Liver (tissue), 9 donors: Measurements from ENCODE around the gene APOA5. TPM values are rescaled to one million over a fixed set of nuclear protein-coding genes. Genes with fewer than 3 reads are reported as not detected.

ENCODE experiments used
- DNase-seq: peaks from one replicate; pipeline ENCODE4 v3.0.0-alpha.2; 2017; ENCODE audit warnings: low spot score
- H3K27ac ChIP-seq, 2 donors: one replicate each; pipeline ENCODE4 v1.7.0; 2013; ENCODE audit warnings: inconsistent platforms in 2 of 2, low read length in 2 of 2, control low read depth in 1 of 2, low read depth in 1 of 2, mild to moderate bottlenecking in 1 of 2
- H3K27me3 ChIP-seq, 4 donors: one replicate each; pipeline versions ENCODE4 v1.6.1 to v1.7.0; 2013; ENCODE audit warnings: low read length in 3 of 4, inconsistent platforms in 1 of 4, mild to moderate bottlenecking in 1 of 4, moderate library complexity in 1 of 4; ENCODE audit not compliant: control insufficient read depth in 4 of 4, insufficient read depth in 4 of 4
- H3K36me3 ChIP-seq, 4 donors: one replicate each; pipeline versions ENCODE4 v1.6.1 to v1.7.0; 2013; ENCODE audit warnings: low read length in 3 of 4, mild to moderate bottlenecking in 3 of 4, low read depth in 1 of 4, moderate library complexity in 1 of 4; ENCODE audit not compliant: control insufficient read depth in 4 of 4, insufficient read depth in 3 of 4
- H3K4me1 ChIP-seq, 4 donors: one replicate each; pipeline versions ENCODE4 v1.6.1 to v1.7.0; 2013; ENCODE audit warnings: low read length in 3 of 4, mild to moderate bottlenecking in 3 of 4, moderate library complexity in 1 of 4; ENCODE audit not compliant: control insufficient read depth in 4 of 4, insufficient read depth in 4 of 4
- H3K4me3 ChIP-seq, 3 donors: one replicate each; pipeline versions ENCODE4 v1.6.1 to v1.7.0; 2013; ENCODE audit warnings: low read length in 3 of 3, control low read depth in 1 of 3, low read depth in 1 of 3, mild to moderate bottlenecking in 1 of 3
- H3K9ac ChIP-seq, 2 donors: one replicate each; pipeline ENCODE4 v1.7.0; 2013; ENCODE audit warnings: low read length in 2 of 2, mild to moderate bottlenecking in 2 of 2, moderate library complexity in 2 of 2, control low read depth in 1 of 2, low read depth in 1 of 2
- H3K9me3 ChIP-seq, 4 donors: one replicate each; pipeline versions ENCODE4 v1.6.1 to v1.7.0; 2013; ENCODE audit warnings: low read length in 3 of 4; ENCODE audit not compliant: control insufficient read depth in 4 of 4
- CTCF ChIP-seq: fragments of 150-350 bp; IDR thresholded peaks from 2 replicates; pipeline ENCODE4 v1.5.1; 2017; ENCODE audit warnings: improper control_type of control experiment, low read depth, low read length; ENCODE audit not compliant: missing input control
- EGR1 ChIP-seq, 2 donors: IDR thresholded peaks; 2 replicates each; pipeline ENCODE4 v1.6.1; 2016 to 2018; ENCODE audit warnings: antibody characterized with exemption in 2 of 2, low read depth in 2 of 2
- FOXA1 ChIP-seq: IDR thresholded peaks from 2 replicates; pipeline ENCODE4 v1.6.1; 2016; ENCODE audit warnings: antibody characterized with exemption
- FOXA2 ChIP-seq: IDR thresholded peaks from 2 replicates; pipeline ENCODE4 v1.6.1; 2016; ENCODE audit warnings: antibody characterized with exemption
- GABPA ChIP-seq, 2 donors: IDR thresholded peaks in 1 of 2; conservative IDR thresholded peaks in 1 of 2; 2 replicates each; pipeline ENCODE4 v1.6.1; 2016; ENCODE audit warnings: antibody characterized with exemption in 2 of 2, mild to moderate bottlenecking in 1 of 2, moderate library complexity in 1 of 2
- HNF4A ChIP-seq, 2 donors: conservative IDR thresholded peaks; 2 replicates each; pipeline ENCODE4 v1.6.1; 2016; ENCODE audit warnings: antibody characterized with exemption in 2 of 2, mild to moderate bottlenecking in 2 of 2
- HNF4G ChIP-seq: IDR thresholded peaks from 2 replicates; pipeline ENCODE4 v1.6.1; 2016; ENCODE audit warnings: antibody characterized with exemption
- JUND ChIP-seq, 2 donors: IDR thresholded peaks; 2 replicates each; pipeline ENCODE4 v1.6.1; 2016; ENCODE audit warnings: antibody characterized with exemption in 2 of 2
- MAX ChIP-seq: IDR thresholded peaks from 2 replicates; pipeline ENCODE4 v1.6.1; 2016; ENCODE audit warnings: antibody characterized with exemption
- RAD21 ChIP-seq, 2 donors: IDR thresholded peaks; 2 replicates each; pipeline ENCODE4 v1.6.1; 2016; ENCODE audit warnings: antibody characterized with exemption in 2 of 2, mild to moderate bottlenecking in 2 of 2
- REST ChIP-seq: IDR thresholded peaks from 2 replicates; pipeline ENCODE4 v1.6.1; 2016; ENCODE audit warnings: antibody characterized with exemption, mild to moderate bottlenecking
- RXRA ChIP-seq, 2 donors: IDR thresholded peaks; 2 replicates each; pipeline ENCODE4 v1.6.1; 2017 to 2018; ENCODE audit warnings: antibody characterized with exemption in 2 of 2, mild to moderate bottlenecking in 1 of 2
- SP1 ChIP-seq: IDR thresholded peaks from 2 replicates; pipeline ENCODE4 v1.6.1; 2018; ENCODE audit warnings: antibody characterized with exemption, mild to moderate bottlenecking
- TAF1 ChIP-seq: conservative IDR thresholded peaks from 2 replicates; pipeline ENCODE4 v1.6.1; 2016; ENCODE audit warnings: antibody characterized with exemption, mild to moderate bottlenecking
- YY1 ChIP-seq: IDR thresholded peaks from 2 replicates; pipeline ENCODE4 v1.6.1; 2016; ENCODE audit warnings: antibody characterized with exemption, mild to moderate bottlenecking
- ZBTB33 ChIP-seq: IDR thresholded peaks from 2 replicates; pipeline ENCODE4 v1.6.1; 2016; ENCODE audit warnings: antibody characterized with exemption
- WGBS: extraction: QIAGEN DNeasy Blood & Tissue Kit; methylation state at CpG from one replicate; pipeline ENCODE4 v1.1.7; 2013; 5-methylcytosine and 5-hydroxymethylcytosine counted together
- polyA plus RNA-seq, 2 donors: library from polyadenylated mRNA; stranded (reverse) in 1 of 2; unstranded in 1 of 2; fragments of 200-250 nt in 1 of 2; fragments of >200 nt in 1 of 2; fragmentation: Nextera tagmentation in 1 of 2; extraction: Ambion mirVana in 1 of 2; gene quantifications; one replicate each; pipeline versions ENCODE4 v1.2.1 to v1.2.3, GENCODE V29; 2013 to 2015
- total RNA-seq, 2 donors: library from RNA; depleted of rRNA; stranded (reverse); fragments of >200 nt; gene quantifications; one replicate each; pipeline ENCODE4 v1.2.3, GENCODE V29; 2014
- donor health status: healthy.
- donor health status: healthy.
- donor health status: healthy.
- donor health status: healthy.
- donor health status: healthy.

APOA5 gene
- total and polyA plus RNA-seq, 4 donors: 7.3 to 1,045 (median 739) TPM

- Histone ChIP-seq H3K9ac (no peak overlapping the region), H3K9me3 (no peaks in the 10 kb centered on the region), H3K4me3 (no peak overlapping the region), H3K27ac (no peak overlapping the region), H3K27me3 (no peaks in the 10 kb centered on the region), H3K36me3 (no peaks in the 10 kb centered on the region), H3K4me1 (peaks cover 7 to 21% (median 14%) of the 10 kb centered on the region in 4 donors)
- 96% methylated on average over 51 of the region's 51 CpGs for WGBS
- DNase-seq: no peak
- TF ChIP-seq YY1: no peak
- TF ChIP-seq SP1: no peak
- no peak for TF ChIP-seq ZBTB33
- TF ChIP-seq TAF1: no peak
- TF ChIP-seq FOXA2: no peak
- no peak for TF ChIP-seq HNF4G
- TF ChIP-seq REST: no peak
- TF ChIP-seq JUND (IDR thresholded peaks at IDR 0.05): no peak
- TF ChIP-seq GABPA (IDR thresholded peaks at IDR 0.05 in 1 of 2, conservative IDR thresholded peaks at IDR 0.05 in 1 of 2): no peak
- TF ChIP-seq HNF4A (conservative IDR thresholded peaks at IDR 0.05): no peak
- TF ChIP-seq RAD21 (IDR thresholded peaks at IDR 0.05): no peak
- TF ChIP-seq FOXA1: no peak
These were observed 29.6 kb upstream of the APOA5 start for GRCh38 chr11:116821050-116821918.

GRCh38 chr11:116819049-116819448, 27.4 kb upstream of the APOA5 start:
- Histone ChIP-seq H3K27me3 (no peaks in the 10 kb centered on the region), H3K9ac (no peak overlapping the region), H3K27ac (no peak overlapping the region), H3K4me3 (no peak overlapping the region), H3K4me1 (peaks cover 0 to 27% (median 15%) of the 10 kb centered on the region in 4 donors), H3K36me3 (no peaks in the 10 kb centered on the region), H3K9me3 (no peaks in the 10 kb centered on the region)
- no peak for DNase-seq
- WGBS: 94% methylated on average over 9 of the region's 9 CpGs
- TF ChIP-seq RXRA (IDR thresholded peaks at IDR 0.05): no peak
- TF ChIP-seq FOXA1: no peak
- no peak for TF ChIP-seq REST
- no peak for TF ChIP-seq YY1
- TF ChIP-seq HNF4G: no peak
- no peak for TF ChIP-seq FOXA2
- TF ChIP-seq CTCF: no peak
- TF ChIP-seq JUND (IDR thresholded peaks at IDR 0.05): no peak
- TF ChIP-seq GABPA (IDR thresholded peaks at IDR 0.05 in 1 of 2, conservative IDR thresholded peaks at IDR 0.05 in 1 of 2): no peak
- TF ChIP-seq EGR1 (IDR thresholded peaks at IDR 0.05; ENCODE audit: low read depth in 2 of 2): no peak
- no peak for TF ChIP-seq TAF1
- no peak for TF ChIP-seq ZBTB33
- no peak for TF ChIP-seq SP1
- TF ChIP-seq MAX: no peak
